Naive B cell (primary cell): ENCODE results near the gene HP. TPM values are rescaled to one million over a fixed set of nuclear protein-coding genes. Genes with fewer than 3 reads are reported as not detected.

ENCODE experiments used
- ATAC-seq, 2 donors: fragments of 150-1000 bp; cut with Tn5 transposase; 2 replicates each; pipeline ENCODE4 v1.10.0; 2021; ENCODE audit warnings: low read depth in 2 of 2, mild to moderate bottlenecking in 2 of 2, moderate library complexity in 2 of 2
- DNase-seq: peaks from one replicate; pipeline ENCODE4 v3.0.0; 2022
- H3K27ac Mint-ChIP-seq, 6 donors: one replicate each; pipeline ENCODE4 v1.8.0; 2020 to 2022; ENCODE audit warnings: mild to moderate bottlenecking in 6 of 6, mixed read lengths in 6 of 6, moderate library complexity in 5 of 6, inconsistent platforms in 2 of 6
- H3K27me3 Mint-ChIP-seq, 3 donors: one replicate each; pipeline ENCODE4 v1.8.0; 2021 to 2022; ENCODE audit warnings: mixed read lengths in 3 of 3, mild to moderate bottlenecking in 1 of 3
- H3K36me3 Mint-ChIP-seq, 2 donors: one replicate each; pipeline ENCODE4 v1.8.0; 2020 to 2022; ENCODE audit warnings: mixed read lengths in 2 of 2, inconsistent platforms in 1 of 2, mild to moderate bottlenecking in 1 of 2
- H3K4me1 Mint-ChIP-seq, 3 donors: one replicate each; pipeline ENCODE4 v1.8.0; 2020 to 2022; ENCODE audit warnings: mixed read lengths in 3 of 3, inconsistent platforms in 1 of 3, mild to moderate bottlenecking in 1 of 3, moderate library complexity in 1 of 3
- H3K4me3 Mint-ChIP-seq, 8 donors: one replicate each; pipeline ENCODE4 v1.8.0; 2020 to 2022; ENCODE audit warnings: mild to moderate bottlenecking in 8 of 8, mixed read lengths in 8 of 8, moderate library complexity in 8 of 8, inconsistent platforms in 2 of 8
- H3K9me3 Mint-ChIP-seq, 7 donors: one replicate each; pipeline ENCODE4 v1.8.0; 2020 to 2022; ENCODE audit warnings: mixed read lengths in 7 of 7, mild to moderate bottlenecking in 5 of 7, inconsistent platforms in 2 of 7, moderate library complexity in 1 of 7
- polyA plus RNA-seq, 6 donors: library from polyadenylated mRNA; unstranded; fragments of 300-500 nt; fragmentation: Illumina TruSeq; gene quantifications; one replicate each; pipeline ENCODE4 v1.2.3, GENCODE V29; 2021; ENCODE audit warnings: low read depth in 6 of 6

HP gene
- polyA plus RNA-seq, 6 donors from 2014 or later: 0.38 to 0.53 TPM; not detected in 4

GRCh38 chr16:72105978-72106377 is 51.7 kb downstream of the HP start:
- Mint-ChIP-seq H3K27me3 (no peaks in the 10 kb centered on the region), H3K4me3 (no peak overlapping the region), H3K9me3 (no peaks in the 10 kb centered on the region), H3K27ac (no peak overlapping the region), H3K36me3 (peaks cover 47 to 66% of the 10 kb centered on the region in 2 donors), H3K4me1 (peaks cover 8 to 17% (median 14%) of the 10 kb centered on the region in 3 donors)
- DNase-seq (no peak), ATAC-seq (no peak)

- Mint-ChIP-seq H3K27ac (no peak overlapping the region), H3K4me3 (no peak overlapping the region), H3K4me1 (peaks cover 4 to 8% (median 6%) of the 10 kb centered on the region in 3 donors), H3K36me3 (peaks cover 43 to 63% of the 10 kb centered on the region in 2 donors), H3K27me3 (no peaks in the 10 kb centered on the region), H3K9me3 (no peaks in the 10 kb centered on the region)
- DNase-seq (no peak), ATAC-seq (no peak)
Measured at GRCh38 chr16:72107371-72107770, 53.1 kb downstream of the HP start.

GRCh38 chr16:72108353-72109102 is 54.2 kb downstream of the HP start:
- DNase-seq (no peak), ATAC-seq (no peak)
- H3K9me3 Mint-ChIP-seq: no peaks in the 10 kb centered on the region
- H3K4me1 Mint-ChIP-seq: peaks cover 0 to 4% (median 0%) of the 10 kb centered on the region in 3 donors
- no peak overlapping the region for H3K27ac Mint-ChIP-seq
- peaks cover 39 to 53% of the 10 kb centered on the region in 2 donors for H3K36me3 Mint-ChIP-seq
- H3K4me3 Mint-ChIP-seq: no peak overlapping the region
- no peaks in the 10 kb centered on the region for H3K27me3 Mint-ChIP-seq

- Mint-ChIP-seq H3K4me1 (peaks cover 0 to 4% (median 0%) of the 10 kb centered on the region in 3 donors), H3K4me3 (no peak overlapping the region), H3K36me3 (peaks cover 39 to 49% of the 10 kb centered on the region in 2 donors), H3K9me3 (no peaks in the 10 kb centered on the region), H3K27ac (no peak overlapping the region), H3K27me3 (no peaks in the 10 kb centered on the region)
- ATAC-seq (no peak), DNase-seq (no peak)
Measured at GRCh38 chr16:72109300-72109699, 55.0 kb downstream of the HP start.

GRCh38 chr16:72109966-72110530 is 55.7 kb downstream of the HP start:
- H3K9me3 Mint-ChIP-seq: no peaks in the 10 kb centered on the region
- H3K27me3 Mint-ChIP-seq: no peaks in the 10 kb centered on the region
- H3K4me1 Mint-ChIP-seq: peaks cover 0 to 4% (median 0%) of the 10 kb centered on the region in 3 donors
- ATAC-seq: no peak
- H3K36me3 Mint-ChIP-seq: peaks cover 39 to 48% of the 10 kb centered on the region in 2 donors
- DNase-seq: no peak
- H3K4me3 Mint-ChIP-seq: no peak overlapping the region
- no peak overlapping the region for H3K27ac Mint-ChIP-seq

Other genes with a start within 250 kb of the HP start
- gene AP1G1, start 245.7 kb upstream of the HP start, polyA plus RNA-seq: 10 to 100 TPM in 4 of 6 donors, 1 to 10 TPM in 2; 5.6 to 17.6 (median 14.8) TPM
- 10 to 100 TPM in 3 of 6 donors, 1 to 10 TPM in 3; 7.2 to 44.9 (median 10.2) TPM for gene ATXN1L, start 208.5 kb upstream of the HP start, polyA plus RNA-seq
- gene ZNF821, start 170.3 kb upstream of the HP start, polyA plus RNA-seq: 10 to 100 TPM; 19.0 to 34.4 (median 26.9) TPM
- 100 to 1,000 TPM; 138 to 178 (median 155) TPM for gene IST1, start 159.0 kb upstream of the HP start, polyA plus RNA-seq
- gene PKD1L3, start 54.1 kb upstream of the HP start, polyA plus RNA-seq: not detected
- gene DHODH, start 45.8 kb upstream of the HP start, polyA plus RNA-seq: 10 to 100 TPM in 2 of 6 donors, 1 to 10 TPM in 4; 4.3 to 13.0 (median 9.0) TPM
- gene HPR, start 8.7 kb downstream of the HP start, polyA plus RNA-seq: not detected
- gene TXNL4B, start 39.1 kb downstream of the HP start, polyA plus RNA-seq: 10 to 100 TPM; 11.1 to 19.8 (median 16.0) TPM
- gene DHX38, start 39.3 kb downstream of the HP start, polyA plus RNA-seq: 10 to 100 TPM; 15.3 to 29.6 (median 20.1) TPM
- 1 to 10 TPM in 1 of 6 donors, under 1 TPM in 1, not detected in 4; 0.23 to 1.3 TPM for gene PMFBP1, start 117.7 kb downstream of the HP start, polyA plus RNA-seq